ENCODE results near the gene CGNL1.

The CGNL1 gene

GRCh38 chr15:57534281-57534680 is 158.0 kb downstream of the CGNL1 start:
- no peak overlapping the region for H3K4me3 ChIP-seq (ENCODE audit: low read depth, low read length)
- DNase-seq (ENCODE audit: low read depth): no peak
- TF ChIP-seq CTCF (IDR thresholded peaks at IDR 0.05; ENCODE audit: control insufficient read depth, extremely low read depth, insufficient read depth): no peak

- DNase-seq (ENCODE audit: low read depth): no peak
- TF ChIP-seq CTCF (IDR thresholded peaks at IDR 0.05; ENCODE audit: control insufficient read depth, extremely low read depth, insufficient read depth): no peak
- no peak overlapping the region for H3K4me3 ChIP-seq (ENCODE audit: low read depth, low read length)
Observed at GRCh38 chr15:57537072-57537471, 160.8 kb downstream of the CGNL1 start.

- no peak overlapping the region for H3K4me3 ChIP-seq (ENCODE audit: low read depth, low read length)
- DNase-seq (ENCODE audit: low read depth): no peak
- TF ChIP-seq CTCF (IDR thresholded peaks at IDR 0.05; ENCODE audit: control insufficient read depth, extremely low read depth, insufficient read depth): no peak
Observed at GRCh38 chr15:57537488-57538264, 161.4 kb downstream of the CGNL1 start.

- TF ChIP-seq CTCF (IDR thresholded peaks at IDR 0.05; ENCODE audit: control insufficient read depth, extremely low read depth, insufficient read depth): no peak
- no peak for DNase-seq (ENCODE audit: low read depth)
- H3K4me3 ChIP-seq (ENCODE audit: low read depth, low read length): no peak overlapping the region
Observed at GRCh38 chr15:57538265-57538529, 161.9 kb downstream of the CGNL1 start.

- no peak overlapping the region for H3K4me3 ChIP-seq (ENCODE audit: low read depth, low read length)
- TF ChIP-seq CTCF (IDR thresholded peaks at IDR 0.05; ENCODE audit: control insufficient read depth, extremely low read depth, insufficient read depth): no peak
- DNase-seq (ENCODE audit: low read depth): no peak
Observed at GRCh38 chr15:57538821-57539220, 162.5 kb downstream of the CGNL1 start.

- TF ChIP-seq CTCF (IDR thresholded peaks at IDR 0.05; ENCODE audit: control insufficient read depth, extremely low read depth, insufficient read depth): no peak
- no peak overlapping the region for H3K4me3 ChIP-seq (ENCODE audit: low read depth, low read length)
- DNase-seq (ENCODE audit: low read depth): no peak
Observed at GRCh38 chr15:57540211-57540610, 163.9 kb downstream of the CGNL1 start.

GRCh38 chr15:57540736-57541135 is 164.4 kb downstream of the CGNL1 start:
- TF ChIP-seq CTCF (IDR thresholded peaks at IDR 0.05; ENCODE audit: control insufficient read depth, extremely low read depth, insufficient read depth): no peak
- H3K4me3 ChIP-seq (ENCODE audit: low read depth, low read length): no peak overlapping the region
- no peak for DNase-seq (ENCODE audit: low read depth)
